SK-N-MC (cell line): Measurements from ENCODE around the gene PRKAR1B.

ENCODE experiments used
- EZH2 ChIP-seq: fragments of 200-600 bp; sonication (generic); IDR thresholded peaks from one replicate; pipeline ENCODE4 v1.6.1; 2017; ENCODE audit warnings: antibody characterized with exemption
- FOXP2 ChIP-seq: optimal IDR thresholded peaks from 2 replicates; pipeline ENCODE3; 2011; ENCODE audit warnings: mild to moderate bottlenecking, moderate library complexity; ENCODE audit not compliant: insufficient read depth; ENCODE audit errors: extremely low read length, control extremely low read depth
- POLR2AphosphoS5 ChIP-seq: IDR thresholded peaks from 2 replicates; pipeline ENCODE4 v1.6.1; 2012; ENCODE audit warnings: mild to moderate bottlenecking, low read depth, low read length, borderline replicate concordance

DNA sequence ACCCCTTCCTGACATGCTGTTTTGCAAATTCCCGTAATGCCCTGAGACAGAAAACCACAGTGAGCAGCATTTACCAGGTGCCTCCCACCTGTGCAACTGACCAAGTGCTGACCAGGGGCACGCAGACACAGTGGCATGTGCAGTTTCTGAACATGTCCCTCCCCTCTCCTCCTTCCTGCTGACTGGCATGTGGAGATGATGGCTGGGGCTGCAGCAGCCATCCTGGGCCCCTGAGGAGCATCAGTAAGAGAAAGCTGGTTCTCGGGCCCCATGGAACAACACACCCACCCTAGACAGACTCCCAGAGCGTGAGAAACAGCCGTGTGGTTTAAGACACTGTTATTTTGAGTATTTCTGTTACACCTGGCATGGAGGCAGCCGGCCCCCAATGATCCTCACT is 141.2 kb downstream of the PRKAR1B start:
- TF ChIP-seq EZH2 (no peak), POLR2AphosphoS5 (no peak), FOXP2 (no peak)
